SK-N-SH treated with all-trans-retinoic acid at 6 μM for 48 hours (cell line): ENCODE data around the gene EPHX1.

ENCODE experiments used
- ATAC-seq: fragments of 200-7000 bp; cut with Tn5 transposase; 3 replicates; pipeline ENCODE4 v1.9.1; 2020; ENCODE audit warnings: mild to moderate bottlenecking, moderate library complexity
- ARNTL ChIP-seq: fragments of 450-650 bp; formaldehyde crosslinking; IDR thresholded peaks from 2 replicates; pipeline ENCODE4 v1.5.0; 2020; ENCODE audit warnings: low read depth, mild to moderate bottlenecking, moderate library complexity, borderline replicate concordance
- ESRRG ChIP-seq: fragments of 250-450 bp; sonication (Bioruptor Pico); IDR thresholded peaks from 2 replicates; pipeline ENCODE4 v1.6.1; 2021; ENCODE audit warnings: mild to moderate bottlenecking
- GLIS3 ChIP-seq: fragments of 250-450 bp; sonication (Bioruptor Pico); IDR thresholded peaks from 2 replicates; pipeline ENCODE4 v1.5.0; 2020; ENCODE audit warnings: mild to moderate bottlenecking, moderate library complexity
- ISL1 ChIP-seq: fragments of 250-450 bp; sonication (Bioruptor Pico); IDR thresholded peaks from 2 replicates; pipeline ENCODE4 v2.1.2; 2022; ENCODE audit warnings: mild to moderate bottlenecking, moderate library complexity
- OSR1 ChIP-seq: fragments of 250-450 bp; sonication (Bioruptor Pico); IDR thresholded peaks from 2 replicates; pipeline ENCODE4 v1.8.0; 2022; ENCODE audit warnings: moderate library complexity, mild to moderate bottlenecking, inconsistent platforms
- PATZ1 ChIP-seq: fragments of 250-450 bp; sonication (Bioruptor Pico); IDR thresholded peaks from 2 replicates; pipeline ENCODE4 v1.8.0; 2020; ENCODE audit warnings: mild to moderate bottlenecking, moderate library complexity, borderline replicate concordance
- RARB ChIP-seq: fragments of 250-450 bp; sonication (Bioruptor Pico); IDR thresholded peaks from 2 replicates; pipeline ENCODE4 v1.8.0; 2021; ENCODE audit warnings: mild to moderate bottlenecking, moderate library complexity
- TCF4 ChIP-seq: fragments of 250-450 bp; sonication (Bioruptor Pico); IDR thresholded peaks from 2 replicates; pipeline ENCODE4 v1.8.0; 2021; ENCODE audit warnings: mild to moderate bottlenecking, moderate library complexity, borderline replicate concordance
- TOX ChIP-seq: fragments of 250-450 bp; sonication (Bioruptor Pico); IDR thresholded peaks from 2 replicates; pipeline ENCODE4 v1.8.0; 2021; ENCODE audit warnings: mild to moderate bottlenecking, moderate library complexity, borderline replicate concordance
- ZC3H10 ChIP-seq: fragments of 250-450 bp; sonication (Bioruptor Pico); IDR thresholded peaks from 2 replicates; pipeline ENCODE4 v1.5.1; 2021; ENCODE audit warnings: mild to moderate bottlenecking, moderate library complexity
- ZFP3 ChIP-seq: fragments of 250-450 bp; sonication (Bioruptor Pico); IDR thresholded peaks from 2 replicates; pipeline ENCODE4 v1.5.0; 2020; ENCODE audit warnings: mild to moderate bottlenecking, moderate library complexity
- ZFP30 ChIP-seq: fragments of 450-650 bp; formaldehyde crosslinking; IDR thresholded peaks from 2 replicates; pipeline ENCODE4 v1.5.0; 2022; ENCODE audit warnings: mild to moderate bottlenecking, moderate library complexity
- ZNF565 ChIP-seq: fragments of 450-650 bp; formaldehyde crosslinking; conservative IDR thresholded peaks from 2 replicates; pipeline ENCODE4 v1.5.0; 2020; ENCODE audit warnings: low read depth, mild to moderate bottlenecking, moderate library complexity
- ZNF70 ChIP-seq: fragments of 450-650 bp; formaldehyde crosslinking; IDR thresholded peaks from 2 replicates; pipeline ENCODE4 v1.5.0; 2020; ENCODE audit warnings: mild to moderate bottlenecking, moderate library complexity
- ZNF8 ChIP-seq: fragments of 450-650 bp; formaldehyde crosslinking; IDR thresholded peaks from 2 replicates; pipeline ENCODE4 v1.5.0; 2020; ENCODE audit warnings: mild to moderate bottlenecking, moderate library complexity
- TF ChIP-seq, protein P1 (sequence below): fragments of 250-450 bp; sonication (Bioruptor Pico); IDR thresholded peaks from 2 replicates; pipeline ENCODE4 v1.5.0; 2020; ENCODE audit warnings: mild to moderate bottlenecking, moderate library complexity
- TF ChIP-seq, protein P2 (sequence below): fragments of 250-450 bp; sonication (Bioruptor Pico); IDR thresholded peaks from 2 replicates; pipeline ENCODE4 v1.8.0; 2021; ENCODE audit warnings: low read depth, mild to moderate bottlenecking, moderate library complexity, borderline replicate concordance
- TF ChIP-seq, protein P3 (sequence below): fragments of 250-450 bp; sonication (Bioruptor Pico); IDR thresholded peaks from 2 replicates; pipeline ENCODE4 v1.5.1; 2020; ENCODE audit warnings: low read depth, mild to moderate bottlenecking, moderate library complexity
- TF ChIP-seq, protein P4 (sequence below): fragments of 250-450 bp; sonication (Bioruptor Pico); IDR thresholded peaks from 2 replicates; pipeline ENCODE4 v1.5.1; 2021; ENCODE audit warnings: mild to moderate bottlenecking, moderate library complexity

Gene EPHX1

GRCh38 chr1:225767634-225768540, 42.0 kb upstream of the EPHX1 start:
- TF ChIP-seq ISL1 (CRISPR knock-in tag) (no peak), ARNTL (CRISPR knock-in tag) (no peak), OSR1 (CRISPR knock-in tag) (no peak), ZFP30 (CRISPR knock-in tag) (no peak), ZNF565 (CRISPR knock-in tag) (no peak), GLIS3 (CRISPR knock-in tag) (no peak), PATZ1 (CRISPR knock-in tag) (no peak), ZC3H10 (CRISPR knock-in tag) (no peak), ZNF70 (no peak), ZFP3 (no peak), ESRRG (no peak), ZNF8 (CRISPR knock-in tag) (no peak), RARB (CRISPR knock-in tag) (no peak), TCF4 (CRISPR knock-in tag) (no peak)
- TF ChIP-seq, protein P1, sequence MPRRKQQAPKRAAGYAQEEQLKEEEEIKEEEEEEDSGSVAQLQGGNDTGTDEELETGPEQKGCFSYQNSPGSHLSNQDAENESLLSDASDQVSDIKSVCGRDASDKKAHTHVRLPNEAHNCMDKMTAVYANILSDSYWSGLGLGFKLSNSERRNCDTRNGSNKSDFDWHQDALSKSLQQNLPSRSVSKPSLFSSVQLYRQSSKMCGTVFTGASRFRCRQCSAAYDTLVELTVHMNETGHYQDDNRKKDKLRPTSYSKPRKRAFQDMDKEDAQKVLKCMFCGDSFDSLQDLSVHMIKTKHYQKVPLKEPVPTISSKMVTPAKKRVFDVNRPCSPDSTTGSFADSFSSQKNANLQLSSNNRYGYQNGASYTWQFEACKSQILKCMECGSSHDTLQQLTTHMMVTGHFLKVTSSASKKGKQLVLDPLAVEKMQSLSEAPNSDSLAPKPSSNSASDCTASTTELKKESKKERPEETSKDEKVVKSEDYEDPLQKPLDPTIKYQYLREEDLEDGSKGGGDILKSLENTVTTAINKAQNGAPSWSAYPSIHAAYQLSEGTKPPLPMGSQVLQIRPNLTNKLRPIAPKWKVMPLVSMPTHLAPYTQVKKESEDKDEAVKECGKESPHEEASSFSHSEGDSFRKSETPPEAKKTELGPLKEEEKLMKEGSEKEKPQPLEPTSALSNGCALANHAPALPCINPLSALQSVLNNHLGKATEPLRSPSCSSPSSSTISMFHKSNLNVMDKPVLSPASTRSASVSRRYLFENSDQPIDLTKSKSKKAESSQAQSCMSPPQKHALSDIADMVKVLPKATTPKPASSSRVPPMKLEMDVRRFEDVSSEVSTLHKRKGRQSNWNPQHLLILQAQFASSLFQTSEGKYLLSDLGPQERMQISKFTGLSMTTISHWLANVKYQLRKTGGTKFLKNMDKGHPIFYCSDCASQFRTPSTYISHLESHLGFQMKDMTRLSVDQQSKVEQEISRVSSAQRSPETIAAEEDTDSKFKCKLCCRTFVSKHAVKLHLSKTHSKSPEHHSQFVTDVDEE (CRISPR knock-in tag), result no peak
- TF ChIP-seq, protein P2, sequence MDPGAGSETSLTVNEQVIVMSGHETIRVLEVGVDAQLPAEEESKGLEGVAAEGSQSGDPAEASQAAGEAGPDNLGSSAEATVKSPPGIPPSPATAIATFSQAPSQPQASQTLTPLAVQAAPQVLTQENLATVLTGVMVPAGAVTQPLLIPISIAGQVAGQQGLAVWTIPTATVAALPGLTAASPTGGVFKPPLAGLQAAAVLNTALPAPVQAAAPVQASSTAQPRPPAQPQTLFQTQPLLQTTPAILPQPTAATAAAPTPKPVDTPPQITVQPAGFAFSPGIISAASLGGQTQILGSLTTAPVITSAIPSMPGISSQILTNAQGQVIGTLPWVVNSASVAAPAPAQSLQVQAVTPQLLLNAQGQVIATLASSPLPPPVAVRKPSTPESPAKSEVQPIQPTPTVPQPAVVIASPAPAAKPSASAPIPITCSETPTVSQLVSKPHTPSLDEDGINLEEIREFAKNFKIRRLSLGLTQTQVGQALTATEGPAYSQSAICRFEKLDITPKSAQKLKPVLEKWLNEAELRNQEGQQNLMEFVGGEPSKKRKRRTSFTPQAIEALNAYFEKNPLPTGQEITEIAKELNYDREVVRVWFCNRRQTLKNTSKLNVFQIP (CRISPR knock-in tag), result no peak
- TF ChIP-seq, protein P3, sequence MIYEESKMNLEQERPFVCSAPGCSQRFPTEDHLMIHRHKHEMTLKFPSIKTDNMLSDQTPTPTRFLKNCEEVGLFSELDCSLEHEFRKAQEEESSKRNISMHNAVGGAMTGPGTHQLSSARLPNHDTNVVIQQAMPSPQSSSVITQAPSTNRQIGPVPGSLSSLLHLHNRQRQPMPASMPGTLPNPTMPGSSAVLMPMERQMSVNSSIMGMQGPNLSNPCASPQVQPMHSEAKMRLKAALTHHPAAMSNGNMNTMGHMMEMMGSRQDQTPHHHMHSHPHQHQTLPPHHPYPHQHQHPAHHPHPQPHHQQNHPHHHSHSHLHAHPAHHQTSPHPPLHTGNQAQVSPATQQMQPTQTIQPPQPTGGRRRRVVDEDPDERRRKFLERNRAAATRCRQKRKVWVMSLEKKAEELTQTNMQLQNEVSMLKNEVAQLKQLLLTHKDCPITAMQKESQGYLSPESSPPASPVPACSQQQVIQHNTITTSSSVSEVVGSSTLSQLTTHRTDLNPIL, result no peak
- TF ChIP-seq, protein P4, sequence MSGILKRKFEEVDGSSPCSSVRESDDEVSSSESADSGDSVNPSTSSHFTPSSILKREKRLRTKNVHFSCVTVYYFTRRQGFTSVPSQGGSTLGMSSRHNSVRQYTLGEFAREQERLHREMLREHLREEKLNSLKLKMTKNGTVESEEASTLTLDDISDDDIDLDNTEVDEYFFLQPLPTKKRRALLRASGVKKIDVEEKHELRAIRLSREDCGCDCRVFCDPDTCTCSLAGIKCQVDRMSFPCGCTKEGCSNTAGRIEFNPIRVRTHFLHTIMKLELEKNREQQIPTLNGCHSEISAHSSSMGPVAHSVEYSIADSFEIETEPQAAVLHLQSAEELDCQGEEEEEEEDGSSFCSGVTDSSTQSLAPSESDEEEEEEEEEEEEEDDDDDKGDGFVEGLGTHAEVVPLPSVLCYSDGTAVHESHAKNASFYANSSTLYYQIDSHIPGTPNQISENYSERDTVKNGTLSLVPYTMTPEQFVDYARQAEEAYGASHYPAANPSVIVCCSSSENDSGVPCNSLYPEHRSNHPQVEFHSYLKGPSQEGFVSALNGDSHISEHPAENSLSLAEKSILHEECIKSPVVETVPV, result no peak
- ATAC-seq, result no peak

DNA sequence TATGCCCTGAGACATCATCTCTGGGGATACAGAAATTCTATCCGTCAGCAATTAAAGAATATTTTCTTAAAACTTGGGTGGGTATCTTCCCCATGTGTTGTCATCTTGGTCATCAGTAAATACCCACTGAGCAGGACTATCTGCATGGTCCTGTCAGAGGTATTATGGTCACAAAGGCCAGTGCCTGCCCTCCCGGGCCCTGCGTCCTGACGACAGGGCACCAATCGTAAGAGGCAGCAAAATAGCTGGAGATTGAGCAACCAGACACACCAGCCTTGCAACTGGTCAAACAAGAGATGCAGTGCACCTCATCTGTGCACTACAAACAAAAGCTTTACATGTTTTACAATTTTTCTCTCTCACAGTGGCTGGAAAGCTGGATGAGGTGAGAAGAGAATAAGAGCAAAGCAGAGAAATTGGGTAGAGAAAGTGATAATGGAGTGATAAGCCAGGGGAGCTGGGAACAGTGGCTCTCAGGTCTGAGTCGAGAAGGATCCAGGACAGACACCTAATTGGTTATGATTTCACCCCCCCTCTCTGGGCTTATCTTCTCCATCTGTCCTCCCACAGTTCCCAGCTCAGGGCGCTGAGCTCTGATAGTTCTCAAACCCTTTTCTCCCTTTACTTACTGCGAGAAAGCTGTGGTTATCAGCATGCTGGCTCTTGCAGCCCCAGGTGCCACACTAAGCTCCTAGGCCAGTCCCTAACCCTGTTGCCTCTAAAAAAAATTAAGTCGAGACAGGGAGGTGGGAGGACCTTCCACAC, 41.1 kb upstream of the EPHX1 start:
- no peak for ATAC-seq
- TF ChIP-seq ISL1 (CRISPR knock-in tag), result no peak
- TF ChIP-seq TOX (CRISPR knock-in tag), result no peak
- TF ChIP-seq GLIS3 (CRISPR knock-in tag), result no peak
- TF ChIP-seq, protein P3, result no peak
- TF ChIP-seq ZNF8 (CRISPR knock-in tag), result no peak
- TF ChIP-seq, protein P4, result no peak
- TF ChIP-seq, protein P1 (CRISPR knock-in tag), result no peak
- TF ChIP-seq ESRRG, result no peak
- TF ChIP-seq ZNF70, result no peak
- TF ChIP-seq ARNTL (CRISPR knock-in tag), result no peak
- no peak for TF ChIP-seq ZC3H10 (CRISPR knock-in tag)
